IMR-90 (cell line): ENCODE data around the gene OR10A5. TPM values are rescaled to one million over a fixed set of nuclear protein-coding genes. Genes with fewer than 3 reads are reported as not detected.

Experiments
- ATAC-seq: fragments of 200-7000 bp; cut with Tn5 transposase; 2 replicates; pipeline ENCODE4 v1.9.1; 2020; ENCODE audit warnings: low read depth, mild to moderate bottlenecking, moderate library complexity
- BruUV-seq: library from RNA; stranded (reverse); fragments of 400-500 nt; replicated peaks from 2 replicates; lab custom pipeline; 2021; lab: Mats Ljungman, UMichigan
- CTCF ChIA-PET: fragments of 300-600 bp; formaldehyde crosslinking; extraction: SDS; loops from one replicate; lab custom pipeline; 2021; ENCODE audit warnings: antibody characterized with exemption; lab: Yijun Ruan, JAX
- POLR2A ChIA-PET: fragments of 300-600 bp; sonication (Branson Sonifier 250); formaldehyde crosslinking; loops from one replicate; lab custom pipeline; 2022; ENCODE audit warnings: antibody characterized with exemption; ENCODE audit not compliant: unreplicated experiment; lab: Charles Lee
- DNase-seq: peaks from one replicate; pipeline ENCODE4 v3.0.0; 2013
- H2AFZ ChIP-seq: replicated peaks from 2 replicates; pipeline ENCODE3; 2013; ENCODE audit warnings: low read length, mild to moderate bottlenecking; ENCODE audit not compliant: poor library complexity
- H2AK5ac ChIP-seq: 2 replicates; pipeline ENCODE4 v1.6.1; 2013; ENCODE audit warnings: low read depth, low read length, inconsistent platforms
- H2AK9ac ChIP-seq: replicated peaks from 2 replicates; pipeline ENCODE3; 2013; ENCODE audit warnings: mild to moderate bottlenecking, low read depth, low read length, moderate library complexity; ENCODE audit not compliant: poor library complexity
- H2BK120ac ChIP-seq: 2 replicates; pipeline ENCODE4 v1.6.1; 2013; ENCODE audit warnings: low read depth, low read length, inconsistent platforms
- H2BK15ac ChIP-seq: 3 replicates; pipeline ENCODE4 v1.6.1; 2013; ENCODE audit warnings: low read depth, low read length, inconsistent platforms
- H2BK20ac ChIP-seq: 2 replicates; pipeline ENCODE4 v1.6.1; 2013; ENCODE audit warnings: low read depth, mild to moderate bottlenecking, inconsistent platforms, low read length, moderate library complexity
- H2BK5ac ChIP-seq: 2 replicates; pipeline ENCODE4 v1.6.1; 2013; ENCODE audit warnings: mild to moderate bottlenecking, low read depth, low read length, inconsistent platforms; ENCODE audit not compliant: poor library complexity, severe bottlenecking
- H3K14ac ChIP-seq: replicated peaks from 2 replicates; pipeline ENCODE4 v1.6.1; 2013; ENCODE audit warnings: low read depth, low read length, inconsistent platforms
- H3K18ac ChIP-seq: 2 replicates; pipeline ENCODE4 v1.6.1; 2013; ENCODE audit warnings: low read depth, low read length, control low read depth
- H3K23ac ChIP-seq: 2 replicates; pipeline ENCODE4 v1.6.1; 2013; ENCODE audit warnings: low read depth, low read length, inconsistent platforms
- H3K27ac ChIP-seq: 2 replicates; pipeline ENCODE4 v1.5.1; 2013; ENCODE audit warnings: mild to moderate bottlenecking, control low read depth, low read length; ENCODE audit not compliant: insufficient read depth
- H3K27me3 ChIP-seq: 2 replicates; pipeline ENCODE4 v1.6.1; 2013; ENCODE audit warnings: low read length; ENCODE audit not compliant: control insufficient read depth, insufficient read depth
- H3K36me3 ChIP-seq: 2 replicates; pipeline ENCODE4 v1.6.1; 2013; ENCODE audit warnings: low read length, mixed read lengths; ENCODE audit not compliant: control insufficient read depth, insufficient read depth
- H3K4ac ChIP-seq: 2 replicates; pipeline ENCODE4 v1.6.1; 2013; ENCODE audit warnings: low read depth, low read length, inconsistent platforms
- H3K4me1 ChIP-seq: 2 replicates; pipeline ENCODE4 v1.6.1; 2013; ENCODE audit warnings: low read length, mixed read lengths; ENCODE audit not compliant: control insufficient read depth, insufficient read depth
- H3K4me2 ChIP-seq: 2 replicates; pipeline ENCODE4 v1.6.1; 2013; ENCODE audit warnings: low read depth, mild to moderate bottlenecking, control low read depth, low read length, moderate library complexity
- H3K4me3 ChIP-seq: 2 replicates; pipeline ENCODE4 v1.5.1; 2013; ENCODE audit warnings: low read depth, mild to moderate bottlenecking, control low read depth, low read length, moderate library complexity; ENCODE audit not compliant: insufficient read depth
- H3K56ac ChIP-seq: 2 replicates; pipeline ENCODE4 v1.6.1; 2013; ENCODE audit warnings: low read length, inconsistent platforms; ENCODE audit not compliant: insufficient read depth; ENCODE audit errors: extremely low read depth
- H3K79me1 ChIP-seq, 2 experiments: 2 replicates each; pipeline ENCODE4 v1.6.1; 2013; ENCODE audit warnings: low read length in 2 of 2, inconsistent platforms in 1 of 2, low read depth in 1 of 2
- H3K9ac ChIP-seq: 2 replicates; pipeline ENCODE4 v1.6.1; 2013; ENCODE audit warnings: low read depth, low read length, control low read depth
- H3K9me1 ChIP-seq: 2 replicates; pipeline ENCODE4 v1.6.1; 2013; ENCODE audit warnings: low read length, inconsistent platforms; ENCODE audit not compliant: insufficient read depth
- H3K9me3 ChIP-seq: 2 replicates; pipeline ENCODE4 v1.6.1; 2013; ENCODE audit warnings: low read length; ENCODE audit not compliant: control insufficient read depth, insufficient read depth
- H4K20me1 ChIP-seq: 2 replicates; pipeline ENCODE4 v1.6.1; 2013; ENCODE audit warnings: low read length, inconsistent platforms; ENCODE audit not compliant: insufficient read depth
- H4K5ac ChIP-seq: 2 replicates; pipeline ENCODE4 v1.6.1; 2013; ENCODE audit warnings: mild to moderate bottlenecking, low read depth, low read length, control low read depth
- H4K8ac ChIP-seq, 2 experiments: 2 replicates each; pipeline ENCODE4 v1.6.1; 2013; ENCODE audit warnings: low read depth in 2 of 2, low read length in 2 of 2, control low read depth in 1 of 2, inconsistent platforms in 1 of 2
- H4K91ac ChIP-seq: 2 replicates; pipeline ENCODE4 v1.6.1; 2013; ENCODE audit warnings: low read depth, low read length, inconsistent platforms; ENCODE audit not compliant: insufficient read depth
- CEBPB ChIP-seq: IDR thresholded peaks from 2 replicates; pipeline ENCODE4 v1.6.1; 2012; ENCODE audit warnings: low read depth, low read length, improper control_type of control experiment
- CHD1 ChIP-seq: IDR thresholded peaks from 2 replicates; pipeline ENCODE4 v1.6.1; 2012; ENCODE audit warnings: low read depth, low read length, improper control_type of control experiment
- FOS ChIP-seq: fragments of 150-350 bp; IDR thresholded peaks from 2 replicates; pipeline ENCODE4 v1.6.1; 2016; ENCODE audit warnings: low read depth, low read length
- MAZ ChIP-seq: IDR thresholded peaks from 2 replicates; pipeline ENCODE4 v1.6.1; 2012; ENCODE audit warnings: low read depth, mild to moderate bottlenecking, low read length, improper control_type of control experiment, moderate library complexity, borderline replicate concordance
- MXI1 ChIP-seq: IDR thresholded peaks from 2 replicates; pipeline ENCODE4 v1.6.1; 2012; ENCODE audit warnings: low read depth, mild to moderate bottlenecking, low read length, moderate library complexity, borderline replicate concordance
- NFE2L2 ChIP-seq: fragments of 150-350 bp; IDR thresholded peaks from 2 replicates; pipeline ENCODE4 v1.6.1; 2016; ENCODE audit warnings: low read depth, mild to moderate bottlenecking, low read length
- POLR2A ChIP-seq: IDR thresholded peaks from 2 replicates; pipeline ENCODE4 v1.6.1; 2012; ENCODE audit warnings: mild to moderate bottlenecking, low read depth, low read length
- RAD21 ChIP-seq: IDR thresholded peaks from 2 replicates; pipeline ENCODE4 v1.6.1; 2012; ENCODE audit warnings: low read length, improper control_type of control experiment
- WGBS, 2 experiments: methylation state at CpG; one replicate each; pipeline versions ENCODE4 v1.1.5 to v1.1.7; 2013; ENCODE audit warnings: missing lambda C conversion rate in 2 of 2; ENCODE audit not compliant: insufficient read length in 1 of 2; ENCODE audit errors: extremely low coverage in 2 of 2; 5-methylcytosine and 5-hydroxymethylcytosine counted together
- dilution Hi-C: fragments of 300-500 bp; cut with HindIII; formaldehyde crosslinking; loops from one replicate; pipeline ENCODE4 v1.14.3; 2018; ENCODE audit warnings: low sequenced_read_pairs; ENCODE audit not compliant: unreplicated experiment
- in situ Hi-C: fragments of 300-500 bp; cut with MboI; formaldehyde crosslinking; loops from 3 replicates; pipeline ENCODE4 v1.14.3; 2019; ENCODE audit warnings: low sequenced_read_pairs, inconsistent platforms, mixed read lengths
- intact Hi-C: fragments of 100-400 bp; cut with micrococcal nuclease; formaldehyde crosslinking; loops from 2 replicates; pipeline ENCODE4 v1.10.0; 2022
- polyA plus RNA-seq, 3 experiments: library from polyadenylated mRNA; depleted of rRNA; stranded (reverse); fragments of >200 nt; gene quantifications; 2 replicates each; pipeline ENCODE4 v1.2.3, GENCODE V29; 2012; ENCODE audit warnings: low replicate concordance in 1 of 3
- total RNA-seq: library from RNA; depleted of rRNA; stranded (reverse); fragments of >200 nt; gene quantifications from 2 replicates; pipeline ENCODE4 v1.2.3, GENCODE V29; 2012
- TF ChIP-seq, protein P1 (sequence below): fragments of 150-350 bp; IDR thresholded peaks from 2 replicates; pipeline ENCODE4 v1.6.1; 2016; ENCODE audit warnings: low read depth, mild to moderate bottlenecking, low read length, moderate library complexity, borderline replicate concordance
- TF ChIP-seq, protein P2 (sequence below): conservative IDR thresholded peaks from 2 replicates; pipeline ENCODE4 v1.5.1; 2012; ENCODE audit warnings: mild to moderate bottlenecking, low read depth, low read length, improper control_type of control experiment
- TF ChIP-seq, protein P3 (sequence below): fragments of 150-350 bp; IDR thresholded peaks from 2 replicates; pipeline ENCODE4 v1.6.1; 2017; ENCODE audit warnings: mild to moderate bottlenecking, antibody characterized with exemption, low read length, low read depth

The OR10A5 gene
- total and polyA plus RNA-seq, 2 of the 4 experiments (the other 2 are of a cell fraction) = not detected

DNA sequence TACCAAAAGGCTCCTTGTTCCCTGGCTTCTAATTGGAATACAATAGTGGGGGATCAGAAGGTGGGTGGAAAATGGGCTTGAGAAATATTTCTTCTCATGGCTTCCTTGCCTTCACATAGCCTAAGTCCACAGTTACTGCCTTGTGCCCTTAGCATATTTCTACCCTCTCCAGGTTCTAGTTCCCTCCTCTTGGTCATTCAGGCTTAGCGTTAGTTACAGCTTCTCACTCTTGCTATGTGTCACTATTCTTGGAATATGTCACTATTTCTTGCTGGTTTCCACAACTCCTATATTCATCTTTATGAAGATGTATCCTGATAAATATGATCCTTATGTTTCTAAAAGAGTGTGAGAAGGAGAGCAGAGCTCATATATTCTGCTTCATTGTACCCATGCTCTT is 44.4 kb downstream of the OR10A5 start:
- Histone ChIP-seq H2BK15ac (no peak overlapping the region), H3K36me3 (no peaks in the 10 kb centered on the region), H2AK5ac (no peak overlapping the region), H2AFZ (no peak overlapping the region), H4K91ac (no peak overlapping the region), H2AK9ac (no peak overlapping the region), H3K23ac (no peak overlapping the region), H3K27ac (no peak overlapping the region), H3K4me2 (no peak overlapping the region), H3K9me1 (no peaks in the 10 kb centered on the region), H3K4me3 (no peak overlapping the region), H3K4ac (no peak overlapping the region), H3K4me1 (no peaks in the 10 kb centered on the region), H2BK120ac (no peak overlapping the region), H3K79me1 (no peaks in the 10 kb centered on the region), H2BK20ac (no peak overlapping the region), H3K14ac (no peak overlapping the region), H3K27me3 (no peaks in the 10 kb centered on the region), H3K18ac (no peak overlapping the region), H2BK5ac (no peak overlapping the region), H4K20me1 (no peaks in the 10 kb centered on the region), H4K8ac (no peak overlapping the region), H3K9me3 (no peaks in the 10 kb centered on the region), H4K5ac (no peak overlapping the region), H3K9ac (no peak overlapping the region), H3K56ac (no peak overlapping the region)
- CTCF ChIA-PET = no interaction called here
- dilution Hi-C loops (no loop called here), intact Hi-C loops (no loop called here), in situ Hi-C loops (no loop called here)
- no peak for ATAC-seq
- no peak for DNase-seq
- no CpG with 5 or more reads among the region's 1 CpG for WGBS, 2 experiments
- TF ChIP-seq POLR2A = no peak
- TF ChIP-seq MAZ = no peak
- no peak for TF ChIP-seq MXI1
- TF ChIP-seq, protein P1, sequence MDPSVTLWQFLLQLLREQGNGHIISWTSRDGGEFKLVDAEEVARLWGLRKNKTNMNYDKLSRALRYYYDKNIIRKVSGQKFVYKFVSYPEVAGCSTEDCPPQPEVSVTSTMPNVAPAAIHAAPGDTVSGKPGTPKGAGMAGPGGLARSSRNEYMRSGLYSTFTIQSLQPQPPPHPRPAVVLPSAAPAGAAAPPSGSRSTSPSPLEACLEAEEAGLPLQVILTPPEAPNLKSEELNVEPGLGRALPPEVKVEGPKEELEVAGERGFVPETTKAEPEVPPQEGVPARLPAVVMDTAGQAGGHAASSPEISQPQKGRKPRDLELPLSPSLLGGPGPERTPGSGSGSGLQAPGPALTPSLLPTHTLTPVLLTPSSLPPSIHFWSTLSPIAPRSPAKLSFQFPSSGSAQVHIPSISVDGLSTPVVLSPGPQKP = no peak
- TF ChIP-seq, protein P2, sequence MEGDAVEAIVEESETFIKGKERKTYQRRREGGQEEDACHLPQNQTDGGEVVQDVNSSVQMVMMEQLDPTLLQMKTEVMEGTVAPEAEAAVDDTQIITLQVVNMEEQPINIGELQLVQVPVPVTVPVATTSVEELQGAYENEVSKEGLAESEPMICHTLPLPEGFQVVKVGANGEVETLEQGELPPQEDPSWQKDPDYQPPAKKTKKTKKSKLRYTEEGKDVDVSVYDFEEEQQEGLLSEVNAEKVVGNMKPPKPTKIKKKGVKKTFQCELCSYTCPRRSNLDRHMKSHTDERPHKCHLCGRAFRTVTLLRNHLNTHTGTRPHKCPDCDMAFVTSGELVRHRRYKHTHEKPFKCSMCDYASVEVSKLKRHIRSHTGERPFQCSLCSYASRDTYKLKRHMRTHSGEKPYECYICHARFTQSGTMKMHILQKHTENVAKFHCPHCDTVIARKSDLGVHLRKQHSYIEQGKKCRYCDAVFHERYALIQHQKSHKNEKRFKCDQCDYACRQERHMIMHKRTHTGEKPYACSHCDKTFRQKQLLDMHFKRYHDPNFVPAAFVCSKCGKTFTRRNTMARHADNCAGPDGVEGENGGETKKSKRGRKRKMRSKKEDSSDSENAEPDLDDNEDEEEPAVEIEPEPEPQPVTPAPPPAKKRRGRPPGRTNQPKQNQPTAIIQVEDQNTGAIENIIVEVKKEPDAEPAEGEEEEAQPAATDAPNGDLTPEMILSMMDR = no peak
- no peak for TF ChIP-seq CHD1
- TF ChIP-seq FOS = no peak
- no peak for TF ChIP-seq CEBPB
- no peak for TF ChIP-seq NFE2L2
- TF ChIP-seq, protein P3, sequence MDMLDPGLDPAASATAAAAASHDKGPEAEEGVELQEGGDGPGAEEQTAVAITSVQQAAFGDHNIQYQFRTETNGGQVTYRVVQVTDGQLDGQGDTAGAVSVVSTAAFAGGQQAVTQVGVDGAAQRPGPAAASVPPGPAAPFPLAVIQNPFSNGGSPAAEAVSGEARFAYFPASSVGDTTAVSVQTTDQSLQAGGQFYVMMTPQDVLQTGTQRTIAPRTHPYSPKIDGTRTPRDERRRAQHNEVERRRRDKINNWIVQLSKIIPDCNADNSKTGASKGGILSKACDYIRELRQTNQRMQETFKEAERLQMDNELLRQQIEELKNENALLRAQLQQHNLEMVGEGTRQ = no peak
- TF ChIP-seq RAD21 = no peak
- no TSS peak for BruUV-seq
- POLR2A ChIA-PET = no interaction called here
